Type B pancreatic cell (in vitro differentiated cells): ENCODE measurements around the gene FAM98B. TPM values are rescaled to one million over a fixed set of nuclear protein-coding genes. Genes with fewer than 3 reads are reported as not detected.

Experiments used
- DNase-seq: peaks from one replicate; pipeline ENCODE4 v3.0.0; 2021; ENCODE audit warnings: mixed read lengths; ENCODE audit not compliant: unreplicated experiment; ENCODE audit errors: extremely low spot score
- H3K27ac Mint-ChIP-seq: 2 replicates; pipeline ENCODE4 v1.8.0; 2021; ENCODE audit warnings: mild to moderate bottlenecking, mixed read lengths
- H3K27me3 Mint-ChIP-seq: 2 replicates; pipeline ENCODE4 v1.8.0; 2021; ENCODE audit warnings: mixed read lengths
- H3K36me3 Mint-ChIP-seq: 2 replicates; pipeline ENCODE4 v1.8.0; 2021; ENCODE audit warnings: mixed read lengths
- H3K4me1 Mint-ChIP-seq: one replicate; pipeline ENCODE4 v1.8.0; 2021; ENCODE audit warnings: mixed read lengths; ENCODE audit not compliant: unreplicated experiment
- H3K4me3 Mint-ChIP-seq: 2 replicates; pipeline ENCODE4 v1.8.0; 2021; ENCODE audit warnings: mild to moderate bottlenecking, mixed read lengths
- H3K9me3 Mint-ChIP-seq: 2 replicates; pipeline ENCODE4 v1.8.0; 2021; ENCODE audit warnings: mixed read lengths
- total RNA-seq: library from RNA; stranded (reverse); gene quantifications from 2 replicates; pipeline ENCODE4 v1.2.1, GENCODE V29; 2021; ENCODE audit warnings: low replicate concordance
- TF ChIP-seq, protein P1 (sequence below): fragments of 200-600 bp; sonication (generic); conservative IDR thresholded peaks from 2 replicates; pipeline ENCODE4 v1.5.0; 2021; ENCODE audit warnings: antibody characterized with exemption, mild to moderate bottlenecking

FAM98B gene
- total RNA-seq, 1 donor from 2014 or later = 30.5 TPM

DNA sequence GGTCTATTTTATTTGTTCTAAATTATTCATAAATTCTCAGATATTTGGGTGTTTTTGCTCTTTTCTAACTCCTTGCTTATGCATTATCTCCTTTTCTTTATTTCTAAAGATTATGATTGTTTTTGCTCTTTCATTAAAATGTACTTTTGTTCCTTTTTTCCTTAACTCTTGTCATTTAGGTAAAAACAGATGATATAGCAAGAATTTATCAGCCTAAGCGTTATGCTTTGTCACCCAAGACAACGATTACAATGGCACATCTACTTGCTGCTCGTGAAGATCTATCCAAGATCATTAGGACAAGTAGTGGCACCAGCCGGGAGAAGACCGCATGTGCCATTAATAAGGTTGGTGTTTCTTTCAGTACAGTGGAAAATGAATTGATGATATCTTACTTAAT lies 27.2 kb downstream of the FAM98B start:
- DNase-seq = no peak
- Mint-ChIP-seq H3K27me3 (no peaks in the 10 kb centered on the region), H3K9me3 (no peaks in the 10 kb centered on the region), H3K4me3 (no peak overlapping the region), H3K4me1 (no peaks in the 10 kb centered on the region), H3K27ac (no peak overlapping the region), H3K36me3 (peaks cover 20% of the 10 kb centered on the region)
- TF ChIP-seq, protein P1, sequence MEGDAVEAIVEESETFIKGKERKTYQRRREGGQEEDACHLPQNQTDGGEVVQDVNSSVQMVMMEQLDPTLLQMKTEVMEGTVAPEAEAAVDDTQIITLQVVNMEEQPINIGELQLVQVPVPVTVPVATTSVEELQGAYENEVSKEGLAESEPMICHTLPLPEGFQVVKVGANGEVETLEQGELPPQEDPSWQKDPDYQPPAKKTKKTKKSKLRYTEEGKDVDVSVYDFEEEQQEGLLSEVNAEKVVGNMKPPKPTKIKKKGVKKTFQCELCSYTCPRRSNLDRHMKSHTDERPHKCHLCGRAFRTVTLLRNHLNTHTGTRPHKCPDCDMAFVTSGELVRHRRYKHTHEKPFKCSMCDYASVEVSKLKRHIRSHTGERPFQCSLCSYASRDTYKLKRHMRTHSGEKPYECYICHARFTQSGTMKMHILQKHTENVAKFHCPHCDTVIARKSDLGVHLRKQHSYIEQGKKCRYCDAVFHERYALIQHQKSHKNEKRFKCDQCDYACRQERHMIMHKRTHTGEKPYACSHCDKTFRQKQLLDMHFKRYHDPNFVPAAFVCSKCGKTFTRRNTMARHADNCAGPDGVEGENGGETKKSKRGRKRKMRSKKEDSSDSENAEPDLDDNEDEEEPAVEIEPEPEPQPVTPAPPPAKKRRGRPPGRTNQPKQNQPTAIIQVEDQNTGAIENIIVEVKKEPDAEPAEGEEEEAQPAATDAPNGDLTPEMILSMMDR = no peak

DNA sequence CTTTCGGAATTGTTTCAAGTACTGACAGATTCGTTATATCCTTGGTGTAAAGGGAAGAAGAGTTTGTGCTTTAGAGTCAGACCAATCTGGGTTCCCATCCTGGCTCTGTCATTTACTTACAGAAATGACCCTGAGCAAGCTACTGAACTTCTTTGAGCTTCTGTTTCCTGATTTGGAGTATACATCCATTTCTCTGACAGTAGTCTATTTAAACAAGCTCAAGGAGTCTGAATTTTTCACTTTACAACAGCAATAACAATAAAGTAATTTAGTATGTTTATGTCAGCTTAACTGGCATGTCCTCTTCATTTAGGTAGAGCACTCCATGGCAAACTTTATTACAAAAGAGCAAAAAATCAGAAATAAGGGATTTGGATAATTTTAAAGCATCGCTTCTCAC lies 27.8 kb downstream of the FAM98B start:
- TF ChIP-seq, protein P1 = no peak
- Mint-ChIP-seq H3K9me3 (no peaks in the 10 kb centered on the region), H3K27ac (no peak overlapping the region), H3K4me1 (no peaks in the 10 kb centered on the region), H3K36me3 (peaks cover 21% of the 10 kb centered on the region), H3K4me3 (no peak overlapping the region), H3K27me3 (no peaks in the 10 kb centered on the region)
- no peak for DNase-seq

DNA sequence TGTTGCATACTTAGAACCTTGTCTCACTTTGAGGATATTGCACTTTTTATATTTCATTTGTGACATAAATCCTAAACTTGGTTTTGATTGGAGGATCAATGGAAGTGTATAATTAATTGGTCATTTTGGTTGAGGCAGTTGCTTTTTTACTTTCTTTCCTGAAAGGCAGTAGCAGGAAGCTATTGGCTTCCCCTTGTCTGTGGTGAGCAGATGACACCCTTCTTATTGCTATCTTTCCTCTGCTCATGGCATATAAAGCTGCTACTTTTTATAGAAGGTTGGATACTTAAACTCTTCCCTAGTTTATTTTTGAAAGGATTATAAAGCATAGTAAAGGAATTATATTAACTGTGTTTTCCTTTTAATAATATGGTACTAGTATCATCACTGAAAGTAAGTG lies 28.6 kb downstream of the FAM98B start:
- TF ChIP-seq, protein P1 = no peak
- peaks cover 21% of the 10 kb centered on the region for H3K36me3 Mint-ChIP-seq

DNA sequence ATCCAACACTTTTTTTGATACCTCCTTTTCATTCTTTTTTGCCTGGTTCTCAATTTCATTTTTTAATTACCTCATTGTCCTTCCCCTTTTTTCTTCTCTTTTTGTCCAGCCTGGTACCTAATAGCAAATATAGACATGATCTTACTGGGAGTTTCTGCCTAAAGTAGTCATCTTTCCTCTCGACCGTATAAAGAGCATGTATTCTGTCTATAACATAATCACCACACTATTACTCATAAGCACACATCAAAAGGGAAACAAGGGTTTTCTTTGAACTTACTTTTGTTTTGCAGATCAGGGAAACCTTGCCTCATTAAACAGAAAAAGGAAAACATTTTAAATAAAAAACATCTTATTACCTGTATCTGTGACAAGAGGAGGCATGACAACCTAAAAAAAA lies 33.0 kb downstream of the FAM98B start:
- TF ChIP-seq, protein P1 = no peak
- no peaks in the 10 kb centered on the region for H3K4me1 Mint-ChIP-seq
- no peak for DNase-seq
- H3K27ac Mint-ChIP-seq = no peak overlapping the region
- H3K27me3 Mint-ChIP-seq = no peaks in the 10 kb centered on the region
- no peak overlapping the region for H3K4me3 Mint-ChIP-seq
- peaks cover 13% of the 10 kb centered on the region for H3K36me3 Mint-ChIP-seq
- no peaks in the 10 kb centered on the region for H3K9me3 Mint-ChIP-seq

More for the DNA sequence above, 28.6 kb downstream of the FAM98B start:
- no peak for DNase-seq
- Mint-ChIP-seq H3K27me3 (no peaks in the 10 kb centered on the region), H3K4me3 (no peak overlapping the region), H3K9me3 (no peaks in the 10 kb centered on the region), H3K27ac (no peak overlapping the region), H3K4me1 (no peaks in the 10 kb centered on the region)

DNA sequence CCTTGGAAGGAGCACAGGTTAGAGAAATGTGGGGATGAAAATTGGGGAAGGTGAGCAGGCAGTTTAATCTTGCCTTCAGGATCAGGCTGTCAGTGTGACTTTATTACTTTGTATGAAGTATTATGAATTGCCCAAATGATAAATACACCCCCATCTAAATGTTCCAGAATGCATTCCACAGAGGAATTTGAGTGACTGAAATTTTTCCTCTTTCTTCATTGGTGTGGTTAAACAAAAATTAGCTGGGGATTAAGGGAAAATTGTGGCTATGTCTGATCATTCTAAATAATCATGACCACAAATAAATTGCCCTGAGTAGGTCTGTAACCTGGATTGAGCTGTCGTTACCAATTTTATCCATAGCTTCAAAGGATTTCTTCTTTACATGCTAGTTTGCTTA lies 33.5 kb downstream of the FAM98B start:
- DNase-seq = no peak
- Mint-ChIP-seq H3K27ac (no peak overlapping the region), H3K4me3 (no peak overlapping the region), H3K9me3 (no peaks in the 10 kb centered on the region), H3K27me3 (no peaks in the 10 kb centered on the region), H3K36me3 (peaks cover 10% of the 10 kb centered on the region), H3K4me1 (no peaks in the 10 kb centered on the region)
- TF ChIP-seq, protein P1 = no peak
